IPS-11a (cell line): ENCODE measurements around the gene CLDN6.

Experiments used
- H3K4me3 ChIP-seq: one replicate; pipeline ENCODE4 v1.5.1; 2013; ENCODE audit warnings: low read depth, low read length, control low read depth

Gene CLDN6

DNA sequence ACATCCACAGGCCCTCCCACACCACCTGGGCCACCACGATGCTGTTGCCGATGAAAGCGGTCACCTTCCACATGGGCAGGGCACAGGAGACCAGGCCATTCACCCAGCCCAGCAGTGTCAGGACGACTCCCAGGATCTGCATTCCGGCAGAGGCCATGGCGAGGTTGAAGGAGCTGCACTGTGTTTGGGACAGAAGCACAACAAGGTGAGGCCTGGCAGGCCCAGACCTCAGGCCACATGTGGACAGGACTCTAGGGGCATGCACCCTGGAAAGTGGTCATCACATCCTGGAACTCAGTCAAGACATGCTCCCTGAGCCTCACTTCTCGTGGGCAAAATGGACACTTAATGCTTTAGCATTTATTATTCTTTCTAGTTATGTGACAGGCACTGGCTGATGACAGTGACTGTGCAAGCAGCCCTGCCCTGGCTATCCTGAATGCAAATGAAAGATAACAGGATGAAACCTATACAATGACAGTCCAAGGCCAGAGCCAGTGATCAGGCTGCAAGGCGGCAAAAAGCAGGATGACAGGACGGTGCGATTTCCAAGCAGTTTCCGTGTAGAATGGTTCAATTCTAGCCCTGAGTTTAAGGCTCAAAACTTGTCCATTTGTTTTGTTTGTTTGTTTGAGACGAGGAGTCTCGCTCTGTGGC is 2.0 kb downstream of the CLDN6 start:
- no peak overlapping the region for H3K4me3 ChIP-seq

DNA sequence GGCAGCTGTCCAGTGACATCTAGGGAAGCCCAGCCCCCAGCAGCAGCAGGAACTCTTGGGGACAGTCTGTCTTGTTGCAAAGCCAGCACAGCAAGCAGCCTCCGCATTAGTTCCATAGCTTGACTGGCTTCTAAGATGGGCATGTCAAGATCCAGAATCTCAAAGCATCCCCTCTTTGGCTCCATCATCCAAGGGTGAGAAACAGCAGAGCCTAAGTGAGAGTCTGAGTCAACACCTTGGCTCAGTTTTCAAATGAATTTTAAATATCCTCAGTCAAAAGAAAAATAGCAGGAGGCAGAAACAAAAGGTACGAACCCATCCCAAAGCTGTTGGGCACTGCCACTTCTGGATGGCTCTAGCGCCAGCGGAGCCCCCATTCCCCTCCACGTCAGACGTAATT is 3.0 kb downstream of the CLDN6 start:
- H3K4me3 ChIP-seq = no peak overlapping the region

DNA sequence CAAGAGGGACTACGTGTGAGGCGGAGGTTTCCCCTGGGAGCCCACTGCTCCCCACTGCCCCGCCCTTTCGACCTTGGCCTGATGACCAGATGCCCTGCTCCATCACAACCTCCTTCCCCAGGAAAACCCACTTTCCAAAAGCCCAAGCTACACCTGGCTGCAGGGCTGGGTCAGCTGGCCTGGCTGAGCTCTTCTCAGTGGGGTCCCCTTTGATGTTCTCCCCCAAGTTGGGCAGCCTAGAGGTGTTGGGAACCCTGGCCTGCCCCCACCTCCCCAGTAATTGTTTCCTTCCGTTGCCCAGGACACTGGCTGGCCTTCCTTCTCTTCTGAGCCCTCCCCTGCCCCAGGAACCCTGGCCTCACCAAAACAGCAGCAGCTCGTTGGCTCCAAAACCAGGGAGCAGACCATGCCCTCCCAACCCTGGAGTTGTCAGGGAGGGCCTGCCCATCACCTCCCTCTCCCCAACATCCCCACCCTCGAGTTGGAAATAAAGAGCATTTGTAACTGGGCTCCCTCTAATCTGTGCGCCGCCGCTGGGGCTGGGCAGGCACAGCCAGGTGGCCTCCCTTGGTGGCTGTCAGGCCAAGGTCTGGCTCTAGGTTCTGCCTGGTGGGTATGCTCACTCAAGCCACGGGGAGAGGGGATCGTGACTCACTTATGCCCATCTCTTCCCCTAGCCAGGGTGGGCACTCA is 3.8 kb downstream of the CLDN6 start:
- H3K4me3 ChIP-seq = no peak overlapping the region

DNA sequence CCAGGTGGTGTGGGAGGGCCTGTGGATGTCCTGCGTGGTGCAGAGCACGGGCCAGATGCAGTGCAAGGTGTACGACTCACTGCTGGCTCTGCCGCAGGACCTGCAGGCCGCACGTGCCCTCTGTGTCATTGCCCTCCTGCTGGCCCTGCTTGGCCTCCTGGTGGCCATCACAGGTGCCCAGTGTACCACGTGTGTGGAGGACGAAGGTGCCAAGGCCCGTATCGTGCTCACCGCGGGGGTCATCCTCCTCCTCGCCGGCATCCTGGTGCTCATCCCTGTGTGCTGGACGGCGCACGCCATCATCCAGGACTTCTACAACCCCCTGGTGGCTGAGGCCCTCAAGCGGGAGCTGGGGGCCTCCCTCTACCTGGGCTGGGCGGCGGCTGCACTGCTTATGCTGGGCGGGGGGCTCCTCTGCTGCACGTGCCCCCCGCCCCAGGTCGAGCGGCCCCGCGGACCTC is 4.5 kb downstream of the CLDN6 start:
- H3K4me3 ChIP-seq = no peak overlapping the region

DNA sequence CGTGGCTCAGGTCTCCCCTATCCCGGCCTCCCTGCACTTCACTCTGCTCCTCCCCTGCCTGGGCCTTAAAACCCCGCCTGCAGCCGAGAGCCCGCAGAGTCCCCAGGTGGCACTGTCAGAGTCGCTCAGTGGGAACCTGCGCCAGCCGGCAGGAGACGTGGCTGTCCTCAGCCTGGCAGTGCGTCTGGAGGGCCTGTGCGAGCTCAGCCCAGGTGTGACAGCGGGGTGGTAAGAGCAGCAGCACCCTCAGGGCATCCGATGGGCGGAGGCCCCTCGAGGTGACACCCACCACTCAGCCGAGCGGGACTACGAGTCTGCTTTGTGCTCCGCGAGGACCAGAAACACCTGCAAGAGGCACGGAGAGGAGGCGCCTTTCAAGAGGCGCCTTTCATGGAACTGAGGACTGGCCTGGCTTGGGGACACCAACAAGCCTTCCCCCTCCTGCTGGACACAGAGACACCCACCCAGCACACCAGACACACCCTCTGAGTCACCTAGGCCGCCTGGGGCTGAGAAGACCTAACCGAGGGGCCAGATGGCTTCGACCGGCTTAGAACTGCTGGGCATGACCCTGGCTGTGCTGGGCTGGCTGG is 5.1 kb downstream of the CLDN6 start, which contains the start of gene CLDN9:
Gene CLDN9, plus strand, starts transcription at position 96 of the 593 bp plus-strand sequence. Its CDS starts 440 bp downstream, at position 536.
- H3K4me3 ChIP-seq = no peak within 1 kb of the TSS

DNA sequence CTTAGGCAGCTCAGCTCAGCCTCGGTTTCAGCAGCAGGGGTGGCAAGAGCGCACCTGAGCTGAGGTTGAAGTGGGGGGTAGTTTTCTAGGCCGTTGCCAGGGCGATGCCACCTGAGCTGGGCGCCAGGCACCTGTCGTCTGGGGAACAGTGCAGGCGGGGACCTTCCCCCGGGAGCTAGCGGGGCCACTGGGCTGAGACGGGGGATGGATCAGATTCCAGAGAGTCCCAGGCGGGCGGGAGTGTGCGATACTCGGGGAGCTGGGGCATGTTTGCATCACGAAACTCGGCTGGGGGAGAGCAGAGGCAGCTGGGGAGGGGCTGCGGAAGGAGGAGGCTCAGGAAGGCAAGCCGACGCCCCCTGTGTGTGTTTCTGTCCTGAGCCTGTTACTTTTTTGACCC is 5.7 kb downstream of the CLDN6 start:
- H3K4me3 ChIP-seq = no peak overlapping the region

DNA sequence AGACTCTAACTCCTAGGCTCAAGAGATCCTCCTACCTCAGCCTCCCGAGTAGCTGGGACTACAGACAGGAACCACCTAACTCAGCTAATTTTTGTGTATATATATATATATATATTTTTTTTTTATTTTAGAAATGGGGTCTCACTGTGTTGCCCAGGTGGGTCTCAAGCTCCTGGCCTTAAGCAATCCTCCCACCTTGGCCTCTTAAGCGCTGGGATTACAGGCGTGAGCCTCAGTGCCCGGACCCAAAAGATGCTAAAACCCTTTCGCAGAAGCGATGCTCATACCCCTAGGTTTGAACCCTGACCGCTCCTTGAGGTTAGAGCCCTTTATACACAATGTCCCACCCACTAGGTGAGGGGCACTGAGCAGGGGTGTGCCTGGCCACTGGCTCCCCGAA is 7.5 kb downstream of the CLDN6 start:
- no peak overlapping the region for H3K4me3 ChIP-seq

DNA sequence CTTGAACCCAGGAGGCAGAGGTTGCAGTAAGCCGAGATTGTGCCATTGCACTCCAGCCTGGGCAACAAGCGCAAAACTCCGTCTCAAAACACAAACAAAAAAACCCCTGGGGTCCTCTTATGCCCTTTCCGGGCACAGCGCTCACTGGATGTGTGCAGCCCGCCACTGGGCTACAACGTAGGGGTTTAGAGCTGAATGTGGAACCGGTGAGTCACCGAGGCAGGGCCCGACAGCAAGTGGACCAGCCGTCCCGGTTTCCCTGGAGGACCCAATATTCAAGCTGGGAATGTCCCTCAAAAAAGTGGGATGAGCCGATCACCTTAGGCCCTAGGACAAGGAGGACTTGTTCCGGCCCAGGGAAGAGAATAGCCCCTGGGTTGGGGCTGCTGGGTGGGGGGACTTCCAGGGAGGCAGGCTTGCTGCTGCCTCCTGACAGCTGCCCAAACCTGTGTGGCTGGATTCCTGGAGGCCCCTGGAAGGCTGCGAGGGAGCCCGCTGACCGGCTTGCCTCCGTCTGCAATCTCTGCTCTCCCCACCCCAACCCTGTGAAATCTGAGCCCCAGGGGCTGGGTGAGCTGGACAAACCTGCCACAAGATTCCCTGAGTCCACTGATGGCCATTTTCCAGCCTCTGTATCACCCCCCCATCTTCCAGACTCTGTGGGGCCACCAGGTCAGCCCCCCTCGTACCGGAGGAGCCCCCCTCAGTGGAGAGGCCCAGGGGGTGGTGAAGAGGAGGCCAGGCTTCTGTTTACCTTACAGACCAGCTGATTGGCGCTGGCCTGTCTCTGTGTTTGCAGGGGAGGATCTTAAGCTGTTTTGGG is 8.2 kb downstream of the CLDN6 start:
- H3K4me3 ChIP-seq = no peak overlapping the region

DNA sequence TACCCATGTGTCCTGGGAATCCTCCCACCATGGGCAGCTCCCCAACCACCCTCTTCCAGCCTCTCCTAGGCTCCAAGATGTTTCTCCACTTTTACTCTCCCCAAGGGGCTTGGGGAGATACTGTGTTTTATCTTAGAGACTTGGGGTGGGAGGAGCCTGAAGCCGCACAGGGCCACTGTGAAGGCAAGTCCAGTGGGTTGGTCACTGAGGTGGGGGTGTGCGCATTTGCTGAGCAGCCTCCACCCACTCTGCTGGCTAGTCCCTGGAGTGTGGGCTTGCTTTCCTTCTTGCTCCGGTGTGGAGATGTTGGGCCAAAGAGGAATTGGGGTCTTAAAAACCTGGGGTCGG is 9.3 kb downstream of the CLDN6 start:
- H3K4me3 ChIP-seq = no peak overlapping the region

DNA sequence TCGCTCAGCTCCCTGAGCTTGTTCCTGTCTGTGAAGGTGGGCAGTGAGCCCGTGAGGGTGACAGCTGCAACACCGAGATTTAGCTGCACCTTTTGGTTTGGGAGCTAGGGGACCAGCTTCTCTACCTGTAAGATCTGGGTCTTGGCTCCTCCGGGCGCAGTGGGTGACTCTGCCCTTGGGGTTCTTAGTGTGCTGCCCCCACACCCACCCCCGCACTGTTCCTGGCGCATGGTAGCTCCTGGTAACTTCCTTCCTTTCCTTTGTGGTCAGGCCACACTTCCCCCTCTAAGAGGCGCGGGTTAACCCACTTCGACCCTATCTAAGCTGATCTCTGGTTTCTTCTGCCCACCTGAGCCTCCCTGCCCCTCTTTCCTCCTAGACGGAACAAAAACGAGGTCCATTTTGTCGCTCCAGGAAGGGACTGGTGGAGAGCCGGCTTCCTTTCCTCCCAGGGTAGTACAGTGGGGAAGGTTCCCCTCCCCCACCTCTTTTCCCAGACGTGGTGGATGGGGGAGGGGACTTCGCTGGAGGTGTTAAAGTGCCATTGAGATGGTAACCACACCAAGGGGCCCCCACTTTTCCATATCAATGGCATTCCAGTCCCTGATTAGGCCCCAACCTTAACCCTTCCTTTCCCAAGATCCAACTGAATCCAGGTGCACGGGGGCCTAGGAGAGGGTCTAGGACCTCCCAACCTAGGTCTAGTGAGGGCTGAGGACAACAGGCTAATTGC is 9.9 kb downstream of the CLDN6 start:
- peak overlapping the region; percentile 18 for H3K4me3 ChIP-seq

DNA sequence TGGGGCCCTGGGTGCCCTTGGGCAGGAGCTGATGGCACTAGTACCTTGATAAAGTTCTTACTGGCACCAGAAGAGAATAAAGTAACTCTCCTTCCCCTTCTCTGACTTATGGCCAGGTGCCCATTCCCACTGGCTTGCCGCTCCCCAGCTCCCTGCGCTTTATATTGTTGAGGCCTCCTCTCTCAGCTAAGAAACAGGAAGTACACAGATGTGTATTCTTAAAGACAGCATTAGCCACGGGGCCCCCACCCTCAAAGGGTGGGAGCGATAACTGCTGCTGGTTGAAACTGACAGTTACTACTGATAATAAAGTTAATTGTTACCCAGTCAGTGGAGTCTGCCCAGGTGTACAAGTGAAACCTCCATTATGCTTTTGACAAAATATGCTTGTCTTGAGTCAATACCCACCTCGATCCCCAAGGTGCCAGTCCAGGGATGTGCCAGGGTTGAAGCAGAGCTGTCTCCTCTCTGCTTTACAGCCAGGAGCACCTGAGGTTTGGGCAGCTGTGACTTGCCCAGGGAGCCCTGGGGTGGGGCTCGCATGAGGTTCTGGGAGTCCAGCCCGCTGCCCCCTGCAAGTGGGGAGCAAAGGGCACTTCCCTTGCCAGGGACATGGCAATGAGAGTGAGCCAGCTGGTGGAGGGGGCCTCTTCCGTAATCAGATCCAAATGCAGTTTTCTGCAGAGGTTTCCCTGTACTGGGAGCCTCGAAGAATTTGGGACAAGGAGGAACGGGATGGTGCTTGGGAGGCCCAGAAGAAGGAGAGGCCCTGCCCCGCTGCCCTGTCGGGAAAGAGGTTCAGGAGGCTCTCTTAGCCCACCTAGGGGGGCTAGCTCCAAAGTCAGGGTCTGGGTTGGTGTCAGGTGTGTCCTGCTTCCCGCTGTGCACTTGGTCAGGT is 10.7 kb downstream of the CLDN6 start:
- H3K4me3 ChIP-seq = no peak overlapping the region

DNA sequence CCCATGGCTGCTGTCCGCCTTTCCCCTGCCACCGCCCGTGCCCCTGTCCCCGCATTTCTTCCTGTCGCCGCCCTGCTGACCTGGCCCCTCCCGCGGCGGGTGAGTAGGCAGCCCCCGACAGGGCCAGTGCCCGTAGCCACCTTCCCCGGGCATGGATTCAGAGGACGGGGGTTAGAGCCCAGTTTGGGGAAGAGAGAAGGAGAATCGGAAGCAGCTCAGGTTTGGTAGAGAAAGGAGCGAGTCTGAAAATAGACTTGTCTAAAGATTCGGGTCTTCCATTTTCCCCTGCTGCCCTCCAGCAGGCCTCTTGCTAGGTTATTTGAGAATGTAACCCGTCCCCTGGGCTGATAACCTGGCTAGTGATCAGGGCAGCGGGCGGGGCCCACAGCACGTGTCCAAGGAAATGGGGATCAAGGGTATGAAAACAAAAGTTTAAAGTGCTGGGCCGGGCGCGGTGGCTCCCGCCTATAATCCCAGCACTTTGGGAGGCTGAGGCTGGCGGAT is 13.2 kb downstream of the CLDN6 start:
- H3K4me3 ChIP-seq = peak overlapping the region; percentile 35

DNA sequence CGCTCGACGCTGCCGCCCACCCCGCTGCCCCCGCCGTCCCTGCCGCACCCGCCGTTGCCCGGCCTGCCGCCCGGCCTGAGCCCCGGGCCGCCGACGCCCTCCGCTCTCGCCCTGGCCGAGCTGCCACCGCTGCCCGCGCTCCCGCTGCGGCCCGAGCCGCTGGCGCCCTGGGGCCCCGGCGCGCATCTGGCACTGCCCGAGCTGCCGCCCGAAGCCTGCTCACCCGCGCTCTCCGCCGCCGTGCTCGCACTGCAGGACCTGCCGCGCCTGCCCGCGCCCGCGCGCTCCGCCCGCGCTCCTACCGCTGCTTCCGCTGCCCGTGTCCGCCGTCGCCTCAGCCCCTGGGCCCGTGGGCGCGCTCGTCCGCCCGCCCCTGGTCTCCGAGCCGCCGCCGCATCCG is 13.7 kb downstream of the CLDN6 start:
- H3K4me3 ChIP-seq = peak overlapping the region; percentile 8

DNA sequence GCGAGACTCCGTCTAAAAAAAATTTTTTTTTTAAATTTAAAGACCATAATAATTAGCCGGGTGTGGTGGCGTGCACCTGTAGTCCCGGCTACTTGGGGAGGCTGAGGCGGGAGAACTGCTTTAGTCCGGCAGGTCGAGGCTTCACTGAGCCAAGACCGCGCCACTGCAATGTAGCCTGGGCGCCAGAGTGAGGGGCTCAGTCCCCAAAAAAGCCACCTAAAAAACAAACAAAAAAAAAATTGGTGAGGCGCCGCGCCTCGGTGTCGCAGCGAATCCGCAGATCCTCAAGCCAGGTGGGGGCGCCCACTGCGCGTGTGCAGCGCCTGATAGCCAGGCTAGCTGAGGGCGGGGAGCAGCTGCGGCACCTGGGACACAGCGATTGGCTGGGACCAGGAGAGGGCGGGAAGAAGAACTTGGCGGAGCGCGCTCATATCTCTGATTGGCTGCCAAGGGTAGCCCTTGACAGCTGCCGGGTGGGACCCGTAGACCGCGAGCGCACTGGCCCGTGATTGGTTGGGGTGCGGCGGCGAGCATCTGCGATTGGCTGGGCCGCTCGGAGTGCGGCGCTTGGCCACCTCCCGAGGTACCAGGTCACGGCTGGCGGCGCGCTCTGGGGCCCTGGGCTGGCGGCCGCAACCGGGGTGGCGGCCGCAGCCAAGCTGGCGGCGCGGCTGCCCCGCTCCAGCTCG is 14.3 kb downstream of the CLDN6 start:
- H3K4me3 ChIP-seq = no peak overlapping the region

DNA sequence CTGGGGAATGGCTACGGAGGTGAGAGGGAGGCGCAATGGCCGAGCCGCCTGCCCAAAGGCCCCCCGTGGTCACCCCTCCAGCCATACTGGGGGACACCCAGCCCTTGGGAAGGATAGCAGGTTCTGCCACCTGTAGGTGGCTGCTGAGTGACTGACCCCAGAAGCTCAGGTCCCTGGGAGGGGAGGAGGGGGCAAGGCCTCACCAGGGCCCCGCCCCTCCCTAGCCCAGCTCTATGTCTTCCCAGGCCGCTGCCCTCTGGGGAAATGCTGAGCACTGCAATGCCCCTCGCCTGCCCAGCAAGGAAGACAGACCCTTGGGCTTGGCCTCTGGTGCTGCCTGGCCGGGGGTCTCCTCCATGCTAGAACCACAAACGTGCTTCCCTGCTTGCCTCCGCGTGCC is 16.7 kb downstream of the CLDN6 start:
- H3K4me3 ChIP-seq = no peak overlapping the region

DNA sequence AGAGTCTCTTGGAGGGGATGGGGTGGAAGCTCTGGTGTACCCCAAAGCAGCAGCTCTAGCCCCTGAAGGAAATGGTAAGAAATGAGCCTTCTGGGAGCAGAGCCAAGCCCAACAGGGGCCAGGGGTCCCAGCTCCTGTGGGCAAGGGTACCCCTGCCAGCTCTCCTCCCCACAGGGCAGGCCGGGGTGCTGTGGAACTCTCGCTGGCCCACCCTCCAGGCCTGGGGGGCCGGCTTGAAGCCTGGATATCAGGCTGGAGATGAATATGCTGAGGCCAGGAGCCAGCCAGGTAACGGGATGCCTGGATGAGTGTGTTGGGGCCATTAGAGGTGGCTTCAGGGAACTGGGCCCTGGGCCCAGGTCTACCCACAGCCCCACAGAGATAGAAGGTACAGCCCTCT is 17.4 kb downstream of the CLDN6 start:
- H3K4me3 ChIP-seq = no peak overlapping the region

DNA sequence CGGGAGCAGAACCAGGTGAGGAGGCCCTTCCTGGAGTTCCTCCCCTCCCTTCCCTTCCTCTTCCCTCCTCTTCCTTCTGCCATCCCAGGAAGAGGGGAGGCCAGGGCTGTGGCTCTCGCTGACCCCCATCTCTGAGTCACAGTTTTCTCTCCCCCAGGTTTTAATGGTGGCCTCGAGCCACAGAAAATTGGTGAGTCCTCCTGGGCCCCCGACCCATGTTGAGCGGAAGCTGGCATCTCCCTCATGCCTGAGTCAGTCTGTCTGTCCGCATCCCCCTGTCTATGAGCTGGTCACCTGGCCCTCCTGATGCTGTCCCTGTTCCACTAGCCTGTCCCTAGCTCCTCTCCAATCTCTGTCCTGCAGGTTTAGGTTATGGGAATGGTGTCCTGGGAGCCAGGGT is 18.1 kb downstream of the CLDN6 start:
- H3K4me3 ChIP-seq = no peak overlapping the region

DNA sequence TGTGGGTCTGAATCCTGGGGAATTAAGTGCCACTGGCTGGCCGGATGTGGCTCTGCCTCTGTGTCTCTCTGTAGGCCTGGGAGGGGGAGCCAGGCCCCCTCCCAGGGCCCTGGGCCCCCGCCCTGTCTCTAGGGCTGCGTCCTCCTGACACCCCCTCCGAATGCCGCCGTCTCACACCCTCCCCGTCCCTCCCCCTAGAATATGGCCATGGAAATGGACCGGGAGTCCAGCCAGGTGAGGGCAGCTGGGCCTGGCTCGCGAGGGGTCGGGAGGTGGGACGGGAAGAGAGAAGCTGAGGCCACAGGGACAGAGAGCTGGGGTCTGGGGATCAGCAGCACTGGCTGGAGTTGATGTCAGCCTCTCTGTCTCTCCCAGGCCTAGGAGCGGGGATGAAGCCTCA is 21.7 kb downstream of the CLDN6 start:
- no peak overlapping the region for H3K4me3 ChIP-seq
